DOHH2 (cell line): Measurements from ENCODE around the gene IQSEC2.

Experiments
- H3F3A ChIP-seq: fragments of 200-600 bp; sonication (generic), shearing (Covaris generic); 2 replicates; pipeline ENCODE4 v1.6.0; 2016; ENCODE audit warnings: antibody characterized with exemption, mild to moderate bottlenecking; ENCODE audit not compliant: control insufficient read depth, insufficient read depth
- H3K27ac ChIP-seq: fragments of 200-600 bp; sonication (generic); 2 replicates; pipeline ENCODE4 v1.5.1; 2014; ENCODE audit warnings: low read depth, mild to moderate bottlenecking, low read length, moderate library complexity
- H3K27me3 ChIP-seq: fragments of 200-600 bp; sonication (generic); 2 replicates; pipeline ENCODE4 v1.6.1; 2014; ENCODE audit warnings: mild to moderate bottlenecking, low read length, mixed read lengths; ENCODE audit not compliant: control insufficient read depth
- H3K36me3 ChIP-seq: fragments of 200-600 bp; sonication (generic); 2 replicates; pipeline ENCODE4 v1.6.1; 2014; ENCODE audit warnings: mild to moderate bottlenecking, low read length, moderate library complexity, mixed read lengths; ENCODE audit not compliant: control insufficient read depth
- H3K4me1 ChIP-seq: fragments of 200-600 bp; sonication (generic); 2 replicates; pipeline ENCODE4 v1.6.1; 2014; ENCODE audit warnings: mild to moderate bottlenecking, low read length, mixed read lengths; ENCODE audit not compliant: control insufficient read depth
- H3K4me2 ChIP-seq: fragments of 200-600 bp; sonication (generic); 2 replicates; pipeline ENCODE4 v1.6.0; 2014; ENCODE audit warnings: mild to moderate bottlenecking, low read length, moderate library complexity
- H3K4me3 ChIP-seq: fragments of 200-600 bp; sonication (generic); 2 replicates; pipeline ENCODE4 v1.5.1; 2014; ENCODE audit warnings: mild to moderate bottlenecking, low read length, mixed read lengths
- H3K79me2 ChIP-seq: fragments of 200-600 bp; sonication (generic); 2 replicates; pipeline ENCODE4 v1.6.1; 2014; ENCODE audit warnings: mild to moderate bottlenecking, low read length, mixed read lengths; ENCODE audit not compliant: control insufficient read depth
- H3K9me2 ChIP-seq: fragments of 200-600 bp; sonication (generic); replicated peaks from 2 replicates; pipeline ENCODE4 v1.6.1; 2014; ENCODE audit warnings: mild to moderate bottlenecking, low read length, mixed read lengths; ENCODE audit not compliant: control insufficient read depth
- H3K9me3 ChIP-seq: fragments of 200-600 bp; sonication (generic); 2 replicates; pipeline ENCODE4 v1.6.1; 2014; ENCODE audit warnings: antibody characterized with exemption, low read length, mixed read lengths; ENCODE audit not compliant: control insufficient read depth, insufficient read depth
- H4K20me1 ChIP-seq: fragments of 200-600 bp; sonication (generic); 2 replicates; pipeline ENCODE4 v1.6.0; 2014; ENCODE audit warnings: low read depth, mild to moderate bottlenecking, antibody characterized with exemption, low read length, moderate library complexity; ENCODE audit not compliant: control insufficient read depth, insufficient read depth
- EZH2phosphoT487 ChIP-seq: fragments of 200-600 bp; sonication (generic); IDR thresholded peaks from 2 replicates; pipeline ENCODE4 v1.6.1; 2017; ENCODE audit warnings: borderline replicate concordance, mild to moderate bottlenecking, antibody characterized with exemption, low read length, moderate library complexity, mixed read lengths
- TF ChIP-seq, protein P1 (sequence below): fragments of 200-600 bp; sonication (generic); IDR thresholded peaks from one replicate; pipeline ENCODE4 v1.5.1; 2014; ENCODE audit warnings: antibody characterized with exemption, mild to moderate bottlenecking, low read depth, low read length; ENCODE audit not compliant: poor library complexity, severe bottlenecking

Gene IQSEC2

DNA sequence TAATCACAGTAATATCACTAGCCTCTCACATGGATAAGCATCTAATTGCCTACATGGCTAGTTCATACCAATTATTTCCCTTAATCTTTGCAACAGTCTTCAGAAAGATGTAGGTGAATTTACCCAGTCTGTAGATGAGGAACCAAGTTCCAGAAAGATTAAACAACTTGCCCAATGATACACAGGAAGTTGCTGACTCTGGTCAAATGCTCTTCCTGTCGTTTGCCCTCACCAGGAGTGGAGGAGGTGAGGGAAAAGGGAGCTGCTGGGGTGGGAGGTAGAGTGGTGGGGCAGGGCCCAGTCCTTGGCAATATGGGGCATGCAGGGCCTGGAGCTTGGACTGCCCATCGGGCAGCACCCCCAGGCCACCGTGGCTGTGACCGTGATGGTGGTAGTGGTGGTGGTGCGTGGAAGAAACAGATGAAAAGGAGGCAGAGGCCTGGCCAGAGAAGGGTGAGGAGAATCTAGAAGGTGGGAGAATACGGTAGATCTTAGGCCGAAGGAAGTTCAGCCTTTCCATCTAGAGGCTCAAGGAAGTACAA lies 54.1 kb downstream of the IQSEC2 start:
- no peak overlapping the region for H3K27ac ChIP-seq
- H3K9me3 ChIP-seq = no peaks in the 10 kb centered on the region
- peaks cover 8% of the 10 kb centered on the region; the same call in 1 of the 2 replicates for H4K20me1 ChIP-seq
- TF ChIP-seq, protein P1, sequence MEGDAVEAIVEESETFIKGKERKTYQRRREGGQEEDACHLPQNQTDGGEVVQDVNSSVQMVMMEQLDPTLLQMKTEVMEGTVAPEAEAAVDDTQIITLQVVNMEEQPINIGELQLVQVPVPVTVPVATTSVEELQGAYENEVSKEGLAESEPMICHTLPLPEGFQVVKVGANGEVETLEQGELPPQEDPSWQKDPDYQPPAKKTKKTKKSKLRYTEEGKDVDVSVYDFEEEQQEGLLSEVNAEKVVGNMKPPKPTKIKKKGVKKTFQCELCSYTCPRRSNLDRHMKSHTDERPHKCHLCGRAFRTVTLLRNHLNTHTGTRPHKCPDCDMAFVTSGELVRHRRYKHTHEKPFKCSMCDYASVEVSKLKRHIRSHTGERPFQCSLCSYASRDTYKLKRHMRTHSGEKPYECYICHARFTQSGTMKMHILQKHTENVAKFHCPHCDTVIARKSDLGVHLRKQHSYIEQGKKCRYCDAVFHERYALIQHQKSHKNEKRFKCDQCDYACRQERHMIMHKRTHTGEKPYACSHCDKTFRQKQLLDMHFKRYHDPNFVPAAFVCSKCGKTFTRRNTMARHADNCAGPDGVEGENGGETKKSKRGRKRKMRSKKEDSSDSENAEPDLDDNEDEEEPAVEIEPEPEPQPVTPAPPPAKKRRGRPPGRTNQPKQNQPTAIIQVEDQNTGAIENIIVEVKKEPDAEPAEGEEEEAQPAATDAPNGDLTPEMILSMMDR = no peak
- no peaks in the 10 kb centered on the region for H3K27me3 ChIP-seq
- H3K79me2 ChIP-seq = peaks cover 28% of the 10 kb centered on the region
- H3K4me1 ChIP-seq = peaks cover 23% of the 10 kb centered on the region
- H3F3A ChIP-seq = no peaks in the 10 kb centered on the region
- H3K9me2 ChIP-seq = no peaks in the 10 kb centered on the region
- H3K4me3 ChIP-seq = no peak overlapping the region
- H3K4me2 ChIP-seq = no peak overlapping the region
- peaks cover 25% of the 10 kb centered on the region for H3K36me3 ChIP-seq

DNA sequence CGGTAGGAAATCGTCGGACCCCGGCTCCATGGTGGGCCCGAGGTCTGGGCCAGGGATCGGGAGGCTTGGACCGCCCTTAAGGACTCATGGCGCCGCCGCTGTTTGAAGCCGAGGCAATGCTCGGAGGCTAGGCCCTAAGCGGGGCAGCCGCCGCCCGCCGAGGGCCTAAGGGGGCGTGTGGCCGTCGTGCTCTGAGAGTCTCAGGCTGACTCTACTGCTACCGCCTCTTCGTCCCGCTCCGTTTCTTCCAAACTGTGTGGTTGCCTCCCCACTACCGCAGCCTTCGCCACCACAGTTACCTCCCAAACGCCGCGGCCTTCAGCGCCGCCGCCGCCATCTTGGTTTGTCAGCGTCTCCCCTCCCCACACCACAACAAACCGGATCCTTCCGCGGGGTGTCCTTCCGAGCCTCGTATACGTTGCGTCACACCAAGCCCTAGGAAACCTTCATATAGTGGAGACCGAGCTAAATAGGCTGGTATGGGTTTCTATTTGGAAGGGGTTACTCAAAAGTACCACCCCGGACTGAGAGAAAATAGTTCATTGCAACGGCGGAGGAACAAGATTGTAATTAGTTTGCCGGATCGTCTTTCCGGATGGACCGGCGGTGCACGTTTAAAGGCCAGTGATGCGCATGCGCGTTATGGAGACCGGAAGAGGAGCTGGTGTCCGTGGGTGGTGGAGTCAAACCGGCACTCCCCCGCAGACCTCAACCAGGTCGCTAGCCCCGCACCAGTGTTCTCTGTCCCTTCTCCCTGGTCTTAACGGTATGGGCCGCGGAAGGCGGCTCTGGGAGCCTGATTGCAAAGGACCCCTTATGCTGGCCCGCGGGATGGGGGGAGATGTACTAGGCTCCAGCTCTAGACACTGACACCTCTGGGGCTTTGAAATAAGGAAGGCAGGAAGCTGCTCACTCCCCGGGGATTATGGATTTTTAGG lies 56.3 kb downstream of the IQSEC2 start, which contains the start of gene KDM5C:
Gene KDM5C, minus strand, starts transcription at position 348 of the 938 bp plus-strand sequence. Its CDS starts 318 bp downstream, at position 30.
- peaks cover 48% of the 10 kb centered on the region for H3K79me2 ChIP-seq
- no peaks in the 10 kb centered on the region for H3K9me2 ChIP-seq
- H4K20me1 ChIP-seq = peaks cover 8% of the 10 kb centered on the region; the same call in 1 of the 2 replicates
- no peaks in the 10 kb centered on the region for H3F3A ChIP-seq
- peak within 1 kb of the TSS; percentile 75 for H3K27ac ChIP-seq
- peak within 1 kb of the TSS; percentile 90 for H3K4me2 ChIP-seq
- H3K27me3 ChIP-seq = no peaks in the 10 kb centered on the region
- peak within 1 kb of the TSS; percentile 93 for H3K4me3 ChIP-seq
- H3K36me3 ChIP-seq = peaks cover 44% of the 10 kb centered on the region
- no peaks in the 10 kb centered on the region for H3K9me3 ChIP-seq
- peaks cover 26% of the 10 kb centered on the region for H3K4me1 ChIP-seq
- TF ChIP-seq EZH2phosphoT487 = no peak
- TF ChIP-seq, protein P1 = no peak

DNA sequence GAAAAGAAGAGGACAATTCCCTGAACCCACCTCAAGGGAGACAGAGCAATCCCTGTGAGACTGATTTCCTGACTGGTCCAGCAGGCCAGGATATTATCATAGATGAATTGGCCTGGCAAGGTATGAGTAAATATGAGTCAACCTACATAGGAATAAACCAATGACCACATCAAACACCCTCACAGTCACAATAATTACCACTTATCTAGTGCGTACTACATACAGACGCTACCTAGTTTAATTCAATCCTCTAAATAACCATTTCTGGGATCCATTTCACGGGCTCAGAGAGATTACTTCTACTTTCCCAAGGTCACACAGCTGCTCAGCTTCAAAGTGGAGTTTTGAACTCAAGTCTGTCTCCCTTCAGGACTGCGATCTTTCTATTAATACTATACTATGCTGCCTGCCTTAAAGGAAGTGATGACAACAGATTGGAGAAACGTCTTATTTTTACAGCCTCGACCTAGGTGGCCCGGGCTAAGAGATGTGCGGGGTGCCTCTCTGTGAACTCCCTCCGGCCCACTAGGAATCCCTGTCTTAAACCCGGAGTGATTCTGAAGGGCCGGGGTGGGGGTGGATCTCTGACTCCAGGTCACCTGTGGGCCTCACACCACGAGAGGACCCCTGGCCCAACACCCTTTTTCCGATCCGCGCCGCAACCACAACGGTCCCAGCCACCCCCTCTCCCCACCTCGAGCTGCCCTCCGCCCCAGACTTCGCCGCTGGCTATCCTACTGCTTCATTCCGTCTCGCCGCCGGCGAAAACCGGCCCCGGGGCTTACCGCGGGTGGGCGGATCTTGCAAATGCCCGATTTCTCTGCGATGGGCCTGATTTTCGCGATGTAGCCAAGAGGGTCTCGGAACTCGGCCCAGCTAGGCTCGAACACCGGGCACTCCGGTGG lies 57.2 kb downstream of the IQSEC2 start:
- Histone ChIP-seq H3F3A (no peaks in the 10 kb centered on the region), H3K4me1 (peaks cover 26% of the 10 kb centered on the region), H3K4me2 (peak overlapping the region; percentile 90), H3K27ac (peak overlapping the region; percentile 75), H3K36me3 (peaks cover 53% of the 10 kb centered on the region), H3K4me3 (peak overlapping the region; percentile 93), H3K9me3 (no peaks in the 10 kb centered on the region), H3K9me2 (no peaks in the 10 kb centered on the region), H3K79me2 (peaks cover 57% of the 10 kb centered on the region), H4K20me1 (peaks cover 8% of the 10 kb centered on the region; the same call in 1 of the 2 replicates), H3K27me3 (no peaks in the 10 kb centered on the region)
- no peak for TF ChIP-seq EZH2phosphoT487
- TF ChIP-seq, protein P1 = no peak
